ENCODE measurements around the gene ADGRG6.

DNA sequence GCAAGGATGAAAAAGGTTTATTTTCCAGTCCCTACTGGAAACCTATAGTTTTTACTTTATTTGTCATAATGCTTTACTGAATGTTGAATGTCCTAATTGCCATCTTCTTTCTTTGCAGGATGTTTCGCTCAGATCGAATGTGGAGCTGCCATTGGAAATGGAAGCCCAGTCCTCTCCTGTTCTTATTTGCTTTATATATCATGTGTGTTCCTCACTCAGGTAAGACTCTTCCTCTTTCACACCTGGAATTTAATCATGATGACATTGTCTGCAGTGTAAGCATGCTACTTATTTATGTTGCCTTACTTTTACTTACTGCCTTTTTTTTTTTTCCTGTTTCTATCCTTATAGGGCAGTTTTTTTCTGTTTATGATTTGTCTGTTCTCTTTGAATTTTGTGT lies 7.6 kb downstream of the ADGRG6 start:
- TF ChIP-seq SP1 (IDR thresholded peaks at IDR 0.05) (no peak), BHLHE40 (IDR thresholded peaks at IDR 0.05; ENCODE audit: borderline replicate concordance) (no peak), L3MBTL2 (conservative IDR thresholded peaks at IDR 0.05) (no peak), ZNF384 (IDR thresholded peaks at IDR 0.05) (no peak), FOXM1 (IDR thresholded peaks at IDR 0.05; ENCODE audit: borderline replicate concordance) (no peak), SUZ12 (IDR thresholded peaks at IDR 0.05) (no peak), HDGF (IDR thresholded peaks at IDR 0.05; ENCODE audit: borderline replicate concordance) (no peak), ARNT (IDR thresholded peaks at IDR 0.05) (no peak), FOXK2 (IDR thresholded peaks at IDR 0.05) (no peak), FOXA1 (IDR thresholded peaks at IDR 0.05) (no peak), CTBP1 (IDR thresholded peaks at IDR 0.05; ENCODE audit: borderline replicate concordance) (no peak), ELF4 (IDR thresholded peaks at IDR 0.05) (no peak)
- TF ChIP-seq, protein P1, sequence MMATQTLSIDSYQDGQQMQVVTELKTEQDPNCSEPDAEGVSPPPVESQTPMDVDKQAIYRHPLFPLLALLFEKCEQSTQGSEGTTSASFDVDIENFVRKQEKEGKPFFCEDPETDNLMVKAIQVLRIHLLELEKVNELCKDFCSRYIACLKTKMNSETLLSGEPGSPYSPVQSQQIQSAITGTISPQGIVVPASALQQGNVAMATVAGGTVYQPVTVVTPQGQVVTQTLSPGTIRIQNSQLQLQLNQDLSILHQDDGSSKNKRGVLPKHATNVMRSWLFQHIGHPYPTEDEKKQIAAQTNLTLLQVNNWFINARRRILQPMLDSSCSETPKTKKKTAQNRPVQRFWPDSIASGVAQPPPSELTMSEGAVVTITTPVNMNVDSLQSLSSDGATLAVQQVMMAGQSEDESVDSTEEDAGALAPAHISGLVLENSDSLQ (IDR thresholded peaks at IDR 0.05) = no peak

Measured in HEK293T (cell line).